ENCODE results near the gene B3GAT1.

B3GAT1 gene

DNA sequence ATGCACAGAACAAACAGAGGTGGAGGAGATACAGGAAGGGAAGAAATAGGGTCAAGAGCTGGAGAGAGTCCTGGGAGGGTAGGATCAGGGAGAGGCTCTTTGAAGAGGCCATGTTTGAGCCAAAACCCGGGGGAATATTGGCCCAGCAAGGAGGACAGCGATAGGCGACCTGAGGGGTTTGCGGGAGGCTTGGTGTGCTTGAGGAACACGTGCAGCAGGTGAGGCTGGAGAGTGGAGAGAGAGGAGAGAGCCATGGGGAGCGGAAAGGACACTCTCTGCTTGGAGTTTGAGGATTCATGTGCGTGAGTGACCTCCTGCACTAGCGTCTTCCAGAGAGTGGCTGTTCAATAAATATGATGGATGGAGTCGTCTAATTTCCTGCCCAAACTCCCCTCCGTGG lies 4.7 kb upstream of the B3GAT1 start:
- FAIRE-seq (no peak), DNase-seq (ENCODE audit: insufficient read length) (no peak)
- TF ChIP-seq POLR2A (IDR thresholded peaks at IDR 0.05; ENCODE audit: low read depth, low read length) (no peak), TAF1 (IDR thresholded peaks at IDR 0.05; ENCODE audit: borderline replicate concordance, low read depth, low read length) (no peak), POLR2AphosphoS5 (IDR thresholded peaks at IDR 0.05; ENCODE audit: low read depth, low read length) (no peak)

DNA sequence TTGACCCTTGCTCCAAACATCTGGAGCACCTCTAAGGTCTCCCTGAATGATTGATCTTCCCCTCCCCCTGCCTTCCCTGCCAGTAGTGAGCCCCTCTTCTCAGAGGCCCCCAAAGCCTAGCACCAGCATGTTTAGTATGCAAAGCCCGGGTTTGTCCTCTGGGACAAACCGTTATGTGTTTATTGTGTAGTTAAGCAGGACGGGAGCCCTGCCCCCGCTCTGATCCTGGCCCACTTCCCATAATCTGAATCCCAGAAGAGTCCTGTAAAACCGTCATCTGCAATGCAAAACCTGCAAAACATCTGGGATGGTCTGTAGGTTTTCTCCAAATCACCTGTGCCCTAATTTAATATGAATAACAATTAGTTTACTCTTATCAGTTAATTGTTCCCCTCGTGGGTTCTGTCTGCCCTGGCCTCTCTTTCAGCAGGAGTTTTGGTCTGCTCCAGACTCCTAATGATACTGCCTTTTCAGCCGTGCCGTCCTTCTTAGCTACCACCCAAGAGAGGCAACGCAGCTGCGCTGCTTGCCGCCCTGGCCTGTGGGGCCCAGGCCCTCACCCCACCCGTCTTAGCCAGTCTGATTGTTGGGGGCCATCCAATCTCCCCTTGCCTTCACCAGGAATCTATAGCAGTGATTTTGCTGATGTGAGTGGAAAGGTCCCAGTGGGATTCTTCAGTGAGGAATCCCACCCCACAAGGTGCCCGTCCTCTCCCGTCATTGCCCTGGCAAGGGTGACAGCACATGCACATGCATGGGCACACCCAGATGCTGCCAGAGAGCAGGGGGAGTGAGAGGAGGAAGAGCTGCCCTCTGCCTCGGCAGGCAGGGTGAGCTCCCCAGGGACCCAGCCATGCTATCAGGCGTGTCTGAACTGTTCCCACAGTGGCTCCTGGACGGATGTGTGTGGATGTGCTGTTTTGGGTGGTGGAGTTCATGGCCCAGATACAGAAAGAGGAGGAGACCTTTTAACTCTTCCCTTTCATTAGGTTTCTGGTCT lies 3.0 kb upstream of the B3GAT1 start:
- DNase-seq (ENCODE audit: insufficient read length) (no peak), FAIRE-seq (no peak)
- TF ChIP-seq TAF1 (IDR thresholded peaks at IDR 0.05; ENCODE audit: borderline replicate concordance, low read depth, low read length) (no peak), POLR2AphosphoS5 (IDR thresholded peaks at IDR 0.05; ENCODE audit: low read depth, low read length) (no peak), POLR2A (IDR thresholded peaks at IDR 0.05; ENCODE audit: low read depth, low read length) (no peak)

DNA sequence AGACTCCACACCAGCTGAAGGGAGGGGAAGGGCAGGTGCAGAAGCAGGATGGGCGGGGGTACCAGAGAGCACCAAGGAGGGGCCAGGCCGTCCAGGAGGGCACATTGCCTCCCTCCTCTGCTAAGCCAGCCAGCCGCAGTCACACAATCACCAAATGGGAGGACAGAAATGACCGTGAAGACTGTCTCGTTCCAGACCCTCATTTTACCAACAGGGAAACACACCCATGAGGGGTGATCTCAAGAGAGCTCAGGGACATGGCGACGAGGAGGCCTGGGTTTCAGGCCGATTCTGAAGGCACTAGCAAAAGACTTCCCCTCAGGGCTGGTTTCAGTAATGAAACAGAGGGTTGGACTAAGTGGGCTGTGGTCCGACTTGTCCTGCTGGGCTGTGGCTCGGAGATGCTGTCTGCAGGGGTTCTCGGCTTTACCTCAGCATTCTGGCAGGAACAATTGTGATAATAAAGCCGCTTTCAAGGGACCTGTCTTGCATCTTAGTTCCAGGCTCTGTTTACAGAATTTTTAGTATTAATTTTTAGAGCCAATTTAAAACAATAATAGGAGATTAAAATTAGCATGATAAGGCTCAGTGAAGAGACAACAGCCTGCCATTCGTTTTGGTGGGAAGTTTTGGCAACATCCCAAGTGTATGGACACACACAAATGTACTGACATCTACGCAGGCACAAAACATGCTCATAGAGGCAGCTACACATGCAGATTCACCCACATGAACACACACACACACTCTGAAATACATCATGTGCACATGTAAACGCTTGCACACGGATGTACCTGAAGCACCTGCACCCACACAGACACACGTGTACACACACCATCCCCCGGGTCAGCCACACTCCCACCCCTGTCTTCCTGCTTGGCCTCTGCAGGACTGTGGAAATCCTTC lies 2.0 kb upstream of the B3GAT1 start:
- no peak for FAIRE-seq
- no peak for DNase-seq (ENCODE audit: insufficient read length)

DNA sequence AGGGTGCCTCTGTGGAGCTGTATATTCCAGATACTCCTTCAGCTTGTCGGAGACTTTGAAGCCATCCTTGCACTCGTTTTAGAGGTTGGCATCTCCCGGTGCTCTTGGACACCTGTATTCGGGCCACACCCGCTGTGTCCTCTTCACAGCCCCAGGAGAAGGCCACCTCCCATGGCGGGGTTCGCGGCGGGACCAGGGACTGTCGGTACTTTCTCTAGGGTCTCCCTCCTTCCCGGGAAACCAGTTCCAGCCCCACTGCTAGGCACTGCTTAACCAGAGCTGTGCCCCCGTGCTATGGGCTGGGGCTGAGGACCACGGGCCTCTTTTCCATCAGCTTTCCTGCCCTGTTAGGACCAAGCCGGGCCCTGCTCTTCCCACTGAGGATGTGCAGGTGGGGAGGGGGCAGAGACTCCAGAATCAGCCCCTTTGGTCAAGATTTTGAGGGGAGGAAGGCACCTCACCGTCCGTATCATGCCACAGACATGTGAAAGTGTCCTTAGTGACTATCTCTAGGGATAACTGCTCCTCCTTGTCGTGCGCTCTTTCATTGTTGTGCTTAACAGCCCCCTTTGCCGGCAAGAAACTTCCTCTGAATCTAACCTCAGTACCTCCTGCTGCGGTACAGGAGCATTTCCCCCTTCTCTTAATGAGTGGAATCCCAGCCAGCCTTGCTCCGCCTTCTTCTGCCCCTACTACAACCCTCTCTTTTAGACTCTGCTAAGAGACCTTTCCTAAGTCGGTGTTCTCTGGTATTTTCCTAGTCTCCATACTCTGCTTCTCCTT lies 1.2 kb upstream of the B3GAT1 start:
- no peak for TF ChIP-seq POLR2A (IDR thresholded peaks at IDR 0.05; ENCODE audit: low read depth, low read length)
- no peak for TF ChIP-seq TAF1 (IDR thresholded peaks at IDR 0.05; ENCODE audit: borderline replicate concordance, low read depth, low read length)
- no peak for TF ChIP-seq POLR2AphosphoS5 (IDR thresholded peaks at IDR 0.05; ENCODE audit: low read depth, low read length)
- DNase-seq (ENCODE audit: insufficient read length) (no peak), FAIRE-seq (no peak)

More for the DNA sequence above, 2.0 kb upstream of the B3GAT1 start:
- TF ChIP-seq TAF1 (IDR thresholded peaks at IDR 0.05; ENCODE audit: borderline replicate concordance, low read depth, low read length) (no peak), POLR2AphosphoS5 (IDR thresholded peaks at IDR 0.05; ENCODE audit: low read depth, low read length) (no peak), POLR2A (IDR thresholded peaks at IDR 0.05; ENCODE audit: low read depth, low read length) (no peak)

DNA sequence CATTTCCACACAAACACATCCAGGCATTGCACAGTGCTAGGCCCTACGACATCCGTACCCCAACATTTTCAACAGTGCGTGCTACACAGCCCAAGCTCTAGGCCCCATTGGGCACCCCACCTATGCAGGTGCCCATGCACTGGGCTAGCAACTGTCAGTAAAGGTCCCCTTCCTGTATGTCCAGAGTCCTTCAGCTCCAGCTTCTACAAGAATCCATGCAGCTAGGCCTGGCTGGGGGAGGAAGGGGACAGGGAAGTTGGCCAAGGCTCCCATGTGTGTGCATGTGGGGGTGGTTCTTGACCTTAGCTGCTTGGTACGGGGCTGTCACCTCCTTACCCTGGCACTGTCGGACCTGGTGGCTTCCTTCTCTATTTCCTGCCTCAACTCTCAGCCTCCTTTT lies 1.3 kb downstream of the B3GAT1 start:
- no peak for DNase-seq (ENCODE audit: insufficient read length)
- no peak for FAIRE-seq
- TF ChIP-seq POLR2A (IDR thresholded peaks at IDR 0.05; ENCODE audit: low read depth, low read length) (no peak), POLR2AphosphoS5 (IDR thresholded peaks at IDR 0.05; ENCODE audit: low read depth, low read length) (no peak), TAF1 (IDR thresholded peaks at IDR 0.05; ENCODE audit: borderline replicate concordance, low read depth, low read length) (no peak)

DNA sequence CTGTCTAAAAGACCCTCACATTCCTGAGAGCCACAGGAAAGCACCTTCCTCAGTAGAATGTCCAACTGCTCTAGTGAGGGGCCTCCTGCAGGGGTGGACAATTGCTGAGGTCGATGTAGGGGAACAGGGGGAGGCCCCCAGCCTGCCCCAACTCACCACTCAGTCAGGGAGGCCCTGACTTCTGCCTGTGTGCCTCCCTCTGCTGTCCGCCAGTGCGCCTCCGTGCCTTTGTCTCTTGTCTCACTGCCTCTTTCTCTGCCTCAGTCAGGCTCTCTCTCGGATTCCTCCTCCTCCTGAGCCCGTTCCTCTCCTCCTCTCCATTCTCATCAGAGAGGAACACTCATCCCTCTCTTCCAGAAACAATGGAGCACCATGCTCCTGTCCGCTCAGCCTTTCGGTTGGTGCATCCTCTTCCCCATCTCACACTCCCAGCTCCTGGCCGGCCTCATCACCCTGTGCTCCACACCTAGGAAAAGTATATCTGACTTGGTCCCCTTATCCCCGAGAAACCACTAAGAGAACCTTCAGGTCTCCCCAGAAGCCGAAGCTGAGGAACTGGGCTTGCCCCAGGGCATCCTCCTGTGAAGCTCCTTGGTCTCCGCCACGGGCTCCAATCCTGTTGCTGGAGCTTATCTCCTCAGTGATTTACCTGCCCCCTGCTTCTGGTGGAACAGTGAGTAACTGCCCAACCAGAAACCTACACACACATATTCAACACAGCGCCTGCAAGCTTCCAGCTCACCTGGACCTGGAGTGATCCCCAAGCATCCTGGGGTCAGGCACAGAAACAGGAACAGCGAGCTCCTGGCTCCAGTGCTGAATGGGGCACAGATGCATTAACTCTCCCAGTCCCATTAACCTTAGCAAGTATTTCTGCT lies 2.3 kb downstream of the B3GAT1 start:
- no peak for FAIRE-seq
- DNase-seq (ENCODE audit: insufficient read length): no peak
- TF ChIP-seq POLR2AphosphoS5 (IDR thresholded peaks at IDR 0.05; ENCODE audit: low read depth, low read length) (no peak), POLR2A (IDR thresholded peaks at IDR 0.05; ENCODE audit: low read depth, low read length) (no peak), TAF1 (IDR thresholded peaks at IDR 0.05; ENCODE audit: borderline replicate concordance, low read depth, low read length) (no peak)

DNA sequence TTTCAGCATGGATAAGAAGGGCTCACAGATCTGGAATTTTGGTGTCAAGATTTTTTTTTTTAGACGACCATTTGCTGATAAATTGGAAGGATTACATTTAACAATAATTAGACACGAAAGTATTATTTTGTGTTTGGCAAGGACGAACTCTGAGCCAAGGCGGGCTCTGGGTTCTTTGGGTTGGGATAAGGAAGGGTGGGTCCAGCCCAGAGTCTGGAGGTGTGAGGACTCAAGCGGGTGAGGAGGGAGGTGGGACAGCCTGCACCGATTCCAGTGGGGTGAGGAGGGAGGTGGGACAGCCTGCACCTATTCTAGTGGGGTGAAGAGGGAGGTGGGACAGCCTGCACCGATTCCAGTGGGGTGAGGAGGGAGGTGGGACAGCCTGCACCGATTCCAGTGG lies 4.1 kb downstream of the B3GAT1 start:
- FAIRE-seq (no peak), DNase-seq (ENCODE audit: insufficient read length) (no peak)
- no peak for TF ChIP-seq TAF1 (IDR thresholded peaks at IDR 0.05; ENCODE audit: borderline replicate concordance, low read depth, low read length)
- no peak for TF ChIP-seq POLR2A (IDR thresholded peaks at IDR 0.05; ENCODE audit: low read depth, low read length)
- no peak for TF ChIP-seq POLR2AphosphoS5 (IDR thresholded peaks at IDR 0.05; ENCODE audit: low read depth, low read length)

DNA sequence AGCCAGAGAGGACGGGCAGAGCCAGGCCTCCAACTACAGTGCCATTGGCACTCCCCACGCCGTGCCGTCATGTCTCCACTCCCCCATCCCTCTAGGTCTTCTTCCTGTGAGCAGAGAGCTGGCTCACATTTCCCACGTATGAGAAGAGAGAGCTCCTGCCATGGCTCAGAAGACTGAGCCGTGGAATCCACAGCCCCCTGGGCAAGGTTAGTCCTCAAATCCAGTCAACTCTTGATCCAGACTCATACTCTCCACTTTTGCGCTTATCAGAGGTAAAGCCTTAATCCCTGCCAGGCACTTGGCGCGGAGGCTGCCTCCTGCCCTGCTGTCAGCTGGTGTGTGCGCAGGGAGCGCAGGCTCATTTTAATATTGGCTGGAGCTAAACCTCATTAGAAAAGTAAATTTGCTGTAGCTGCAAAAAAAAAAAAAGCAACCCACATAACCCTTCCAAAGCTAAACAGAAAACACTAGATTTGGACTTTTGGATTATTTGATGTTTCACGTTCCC lies 4.7 kb downstream of the B3GAT1 start:
- TF ChIP-seq TAF1 (IDR thresholded peaks at IDR 0.05; ENCODE audit: borderline replicate concordance, low read depth, low read length): no peak
- no peak for TF ChIP-seq POLR2A (IDR thresholded peaks at IDR 0.05; ENCODE audit: low read depth, low read length)
- TF ChIP-seq POLR2AphosphoS5 (IDR thresholded peaks at IDR 0.05; ENCODE audit: low read depth, low read length): no peak
- DNase-seq (ENCODE audit: insufficient read length) (no peak), FAIRE-seq (no peak)

DNA sequence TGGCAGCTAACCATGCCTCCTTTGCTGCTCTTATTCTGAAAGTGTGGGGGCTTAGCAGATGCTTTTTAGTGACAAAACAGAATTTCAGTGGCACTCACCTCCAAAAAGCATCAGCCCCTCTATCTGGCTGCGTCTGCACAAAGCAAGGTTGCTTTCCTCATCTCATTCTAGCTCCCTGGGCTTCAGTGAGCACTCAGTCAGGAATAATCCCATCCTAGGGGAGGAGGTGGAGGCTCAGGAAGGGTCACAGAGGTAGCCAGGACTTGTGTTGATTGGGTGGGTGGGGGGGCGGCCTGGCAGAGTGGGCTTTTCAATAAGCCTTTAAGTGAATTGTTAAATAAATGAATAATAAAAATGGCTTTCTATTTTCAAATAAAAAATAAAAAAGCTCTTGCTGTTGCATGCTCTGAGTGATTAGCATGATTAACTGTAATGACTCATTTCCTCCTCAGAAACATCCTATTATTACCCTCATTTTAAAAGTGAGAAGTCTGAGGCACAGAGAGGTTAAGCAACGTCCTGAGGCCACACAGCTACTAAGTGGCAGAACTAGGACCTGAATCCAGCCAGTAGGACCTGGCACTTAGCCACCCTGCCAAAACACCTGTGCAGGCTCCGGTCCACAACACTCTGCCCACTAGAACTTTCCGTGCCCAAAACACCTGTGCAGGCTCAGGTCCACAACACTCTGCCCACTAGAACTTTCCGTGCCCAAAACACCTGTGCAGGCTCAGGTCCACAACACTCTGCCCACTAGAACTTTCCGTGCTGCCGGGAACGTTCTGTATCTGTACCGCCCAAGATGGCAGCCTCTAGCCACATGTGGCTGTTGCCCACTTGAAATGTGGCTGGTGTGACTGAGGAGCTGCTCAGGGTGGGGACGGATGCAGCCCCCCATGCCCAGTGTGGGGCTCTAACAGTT lies 5.5 kb downstream of the B3GAT1 start:
- TF ChIP-seq TAF1 (IDR thresholded peaks at IDR 0.05; ENCODE audit: borderline replicate concordance, low read depth, low read length) (no peak), POLR2AphosphoS5 (IDR thresholded peaks at IDR 0.05; ENCODE audit: low read depth, low read length) (no peak), POLR2A (IDR thresholded peaks at IDR 0.05; ENCODE audit: low read depth, low read length) (no peak)
- FAIRE-seq (peak; percentile 40), DNase-seq (ENCODE audit: insufficient read length) (no peak)
